K562 (cell line): Measurements from ENCODE around the gene C22orf39. TPM values are rescaled to one million over a fixed set of nuclear protein-coding genes. Genes with fewer than 3 reads are reported as not detected.
A peak's percentile ranks its signal among the peaks of the same experiment; 100 is the strongest.

Source experiments
- ATAC-seq: fragments of 200-7000 bp; cut with Tn5 transposase; 3 replicates; pipeline ENCODE4 v1.9.1; 2020; ENCODE audit warnings: moderate library complexity
- BruUV-seq: library from RNA; stranded (reverse); fragments of 400-500 nt; replicated peaks from 2 replicates; lab custom pipeline; 2021; lab: Mats Ljungman, UMichigan
- CTCF ChIA-PET: fragments of 300-600 bp; formaldehyde crosslinking; extraction: SDS; loops from one replicate; lab custom pipeline; 2021; ENCODE audit warnings: low intra/inter-chr PET ratio; lab: Yijun Ruan, JAX
- POLR2A ChIA-PET: fragments of 300-600, 350-650 bp; sonication (Branson Sonifier 250); formaldehyde crosslinking; extraction: SDS; loops from one replicate; lab custom pipeline; 2021; ENCODE audit warnings: antibody characterized with exemption, inconsistent platforms; lab: Yijun Ruan, JAX
- DNase-seq, 4 experiments: peaks; one replicate each; pipeline versions ENCODE4 v3.0.0 to v3.0.0-alpha.2; 2011 to 2018; ENCODE audit warnings: low spot score in 3 of 4, mixed read lengths in 3 of 4; ENCODE audit errors: extremely low read depth in 1 of 4
- FAIRE-seq: peaks from 2 replicates; lab custom pipeline; 2011; peaks lifted over from hg19 to GRCh38; lab: Jason Lieb, UNC
- H2AFZ ChIP-seq: 2 replicates; pipeline ENCODE4 v1.6.0; 2011; ENCODE audit warnings: low read depth, low read length, control low read depth, inconsistent platforms
- H3K27ac ChIP-seq: fragments of 200-600 bp; 3 replicates; pipeline ENCODE4 v1.8.0; 2011; ENCODE audit warnings: low read depth, mild to moderate bottlenecking, control low read depth, inconsistent platforms, low read length, moderate library complexity, mixed read lengths; ENCODE audit errors: extremely low read depth
- H3K27me3 ChIP-seq, 2 experiments: fragments of 300-600 bp in 1 of 2; 2 replicates in 1 of 2; 3 replicates in 1 of 2; pipeline versions ENCODE4 v1.6.0 to v1.8.0; 2011; ENCODE audit warnings: inconsistent platforms in 2 of 2, low read length in 2 of 2, mild to moderate bottlenecking in 1 of 2, mixed read lengths in 1 of 2, moderate library complexity in 1 of 2; ENCODE audit not compliant: control insufficient read depth in 2 of 2, insufficient read depth in 2 of 2
- H3K36me3 ChIP-seq: fragments of 300-600 bp; 3 replicates; pipeline ENCODE4 v1.8.0; 2011; ENCODE audit warnings: mild to moderate bottlenecking, low read length, inconsistent platforms; ENCODE audit not compliant: control insufficient read depth, insufficient read depth
- H3K4me1 ChIP-seq, 2 experiments: fragments of 200-600 bp in 1 of 2; replicated peaks in 1 of 2; 2 replicates in 1 of 2; 3 replicates in 1 of 2; pipeline versions ENCODE4 v1.5.1 to v1.8.0; 2011; ENCODE audit warnings: inconsistent platforms in 2 of 2, low read length in 2 of 2, mild to moderate bottlenecking in 1 of 2, mixed read lengths in 1 of 2, moderate library complexity in 1 of 2; ENCODE audit not compliant: control insufficient read depth in 2 of 2, insufficient read depth in 2 of 2
- H3K4me2 ChIP-seq: 2 replicates; pipeline ENCODE4 v1.6.1; 2011; ENCODE audit warnings: low read length, control low read depth, inconsistent platforms, mixed read lengths; ENCODE audit not compliant: insufficient read depth
- H3K4me3 ChIP-seq: fragments of 200-600 bp; sonication (generic), shearing (Covaris generic); 2 replicates; pipeline ENCODE4 v1.5.1; 2016; ENCODE audit warnings: control low read depth, inconsistent platforms
- H3K79me2 ChIP-seq: fragments of 200-600 bp; 3 replicates; pipeline ENCODE4 v1.8.0; 2011; ENCODE audit warnings: low read length, inconsistent platforms; ENCODE audit not compliant: control insufficient read depth, insufficient read depth
- H3K9ac ChIP-seq, 2 experiments: 2 replicates each; pipeline versions ENCODE4 v1.6.0 to v1.6.1; 2011; ENCODE audit warnings: low read depth in 2 of 2, low read length in 2 of 2, control low read depth in 1 of 2, inconsistent platforms in 1 of 2, mild to moderate bottlenecking in 1 of 2, mixed read lengths in 1 of 2; ENCODE audit not compliant: insufficient read depth in 1 of 2
- H3K9me1 ChIP-seq: one replicate; pipeline ENCODE4 v1.6.0; 2011; ENCODE audit warnings: inconsistent platforms, mild to moderate bottlenecking, low read length, moderate library complexity; ENCODE audit not compliant: control insufficient read depth, insufficient read depth
- H3K9me3 ChIP-seq: replicated peaks from 2 replicates; pipeline ENCODE4 v1.5.1; 2011; ENCODE audit warnings: low read depth, low read length, inconsistent platforms; ENCODE audit not compliant: control insufficient read depth, insufficient read depth
- H4K20me1 ChIP-seq: replicated peaks from 2 replicates; pipeline ENCODE4 v1.6.1; 2011; ENCODE audit warnings: low read length, inconsistent platforms, mixed read lengths; ENCODE audit not compliant: control insufficient read depth, insufficient read depth
- BHLHE40 ChIP-seq: IDR thresholded peaks from 2 replicates; pipeline ENCODE4 v1.6.1; 2011; ENCODE audit warnings: low read length, improper control_type of control experiment
- CHCHD3 ChIP-seq: fragments of 250-450 bp; sonication (Bioruptor Pico); IDR thresholded peaks from 2 replicates; pipeline ENCODE4 v2.1.2; 2022; ENCODE audit warnings: mild to moderate bottlenecking
- DACH1 ChIP-seq: fragments of 450-650 bp; IDR thresholded peaks from 2 replicates; pipeline ENCODE4 v1.6.1; 2018; ENCODE audit not compliant: partially characterized antibody
- JUN ChIP-seq, 2 experiments: sonication (generic) in 1 of 2; formaldehyde crosslinking in 1 of 2; IDR thresholded peaks; 2 replicates each; pipeline versions ENCODE4 v1.6.1 to v1.8.0; 2012 to 2022; ENCODE audit warnings: borderline replicate concordance in 2 of 2, mild to moderate bottlenecking in 2 of 2, improper control_type of control experiment in 1 of 2, low read depth in 1 of 2, low read length in 1 of 2, missing genetic modification reagents in 1 of 2
- NR2C2 ChIP-seq, 2 experiments: fragments of 200-800 bp in 1 of 2; sonication (Bioruptor generic) in 1 of 2; sonication (generic) in 1 of 2; formaldehyde crosslinking in 1 of 2; IDR thresholded peaks; 2 replicates each; pipeline versions ENCODE4 v1.6.1 to v1.8.0; 2016 to 2022; ENCODE audit warnings: mild to moderate bottlenecking in 1 of 2, missing compliant biosample characterization in 1 of 2, missing genetic modification characterization in 1 of 2, missing genetic modification reagents in 1 of 2
- POLR2G ChIP-seq: fragments of 200-400 bp; formaldehyde crosslinking; IDR thresholded peaks from 2 replicates; pipeline ENCODE4 v1.6.1; 2017; ENCODE audit warnings: low read depth, mild to moderate bottlenecking, antibody characterized with exemption, low read length, moderate library complexity
- RBFOX2 ChIP-seq: fragments of 200-400 bp; formaldehyde crosslinking; IDR thresholded peaks from 2 replicates; pipeline ENCODE4 v1.6.1; 2017; ENCODE audit warnings: low read depth, mild to moderate bottlenecking, low read length, moderate library complexity
- STAG1 ChIP-seq: sonication (generic); formaldehyde crosslinking; IDR thresholded peaks from 2 replicates; pipeline ENCODE4 v1.5.0; 2020; ENCODE audit warnings: missing genetic modification reagents, borderline replicate concordance
- XRCC5 ChIP-seq: fragments of 200-400 bp; formaldehyde crosslinking; IDR thresholded peaks from 2 replicates; pipeline ENCODE4 v1.6.1; 2017; ENCODE audit warnings: low read depth, mild to moderate bottlenecking, low read length
- ZBTB11 ChIP-seq, 3 experiments: fragments of 200-800 bp in 1 of 3; fragments of 250-450 bp in 1 of 3; fragments of 450-650 bp in 1 of 3; sonication (Bioruptor Pico) in 1 of 3; sonication (Bioruptor generic) in 1 of 3; formaldehyde crosslinking in 1 of 3; IDR thresholded peaks; 2 replicates each; pipeline versions ENCODE4 v1.6.1 to v1.8.0; 2016 to 2022; ENCODE audit warnings: mild to moderate bottlenecking in 2 of 3, missing genetic modification characterization in 2 of 3, missing compliant biosample characterization in 1 of 3, moderate library complexity in 1 of 3
- ZNF146 ChIP-seq: IDR thresholded peaks from one replicate; pipeline ENCODE4 v1.6.1; 2018; ENCODE audit warnings: missing compliant biosample characterization; ENCODE audit not compliant: unreplicated experiment
- ZNF165 ChIP-seq: fragments of 250-450 bp; sonication (Bioruptor Pico); IDR thresholded peaks from 2 replicates; pipeline ENCODE4 v1.4.0; 2020; ENCODE audit warnings: borderline replicate concordance
- ZNF354B ChIP-seq: fragments of 250-450 bp; sonication (Bioruptor Pico); IDR thresholded peaks from 2 replicates; pipeline ENCODE4 v1.4.0; 2020
- WGBS: fragments of 100-300 bp; shearing (Covaris generic); methylation state at CpG from one replicate; pipeline ENCODE4 v1.1.6; 2016; ENCODE audit warnings: low coverage, mixed read lengths; ENCODE audit not compliant: insufficient coverage; ENCODE audit errors: missing lambda C conversion rate; 5-methylcytosine and 5-hydroxymethylcytosine counted together
- in situ Hi-C: fragments of 300-500 bp; cut with MboI; formaldehyde crosslinking; loops from 4 replicates; pipeline ENCODE4 v1.15.0; 2018; ENCODE audit warnings: inconsistent platforms, mixed read lengths
- intact Hi-C: fragments of 100-400 bp; cut with micrococcal nuclease; formaldehyde crosslinking; loops from 2 replicates; pipeline ENCODE4 v1.14.2; 2022
- polyA plus RNA-seq, 8 experiments: library from polyadenylated mRNA; depleted of rRNA in 4 of 8; stranded (reverse) in 5 of 8; unstranded in 3 of 8; fragments of >200 nt; fragmentation: Nextera tagmentation in 2 of 8; fragmentation: Illumina TruSeq in 1 of 8; extraction: Ambion mirVana in 2 of 8; extraction: Trizol in 1 of 8; gene quantifications; 2 replicates each; pipeline versions ENCODE4 v1.2.1 to v1.2.3, GENCODE V29; 2011 to 2014; ENCODE audit warnings: inconsistent platforms in 1 of 8, missing spikeins in 1 of 8
- total RNA-seq, 7 experiments: library from RNA; depleted of rRNA in 6 of 7; stranded (reverse); fragments of >200 nt in 6 of 7; fragmentation: Illumina TruSeq in 2 of 7; extraction: Trizol in 2 of 7; gene quantifications; 2 replicates each; pipeline versions ENCODE4 v1.2.1 to v1.2.3, GENCODE V29; 2011 to 2021; ENCODE audit warnings: low replicate concordance in 1 of 7

Gene C22orf39
- total and polyA plus RNA-seq, 9 of the 15 experiments (the other 6 are each of a cell fraction or from before 2014, with no cell fraction given), result 20.4 to 139 (median 66.8) TPM

GRCh38 chr22:19407649-19408606 lies 39.6 kb downstream of the C22orf39 start:
- Histone ChIP-seq H3K9ac (peak overlapping the region in 1 of 2 experiments; percentile 13; a peak in 1 of 4 replicates), H3K4me2 (no peak overlapping the region; the same call in 1 of the 2 replicates), H3K27me3 (no peaks in the 10 kb centered on the region), H3K27ac (no peak overlapping the region; the same call in 2 of the 3 replicates), H3K79me2 (peaks cover 46% of the 10 kb centered on the region), H2AFZ (no peak overlapping the region), H4K20me1 (peaks cover 34% of the 10 kb centered on the region), H3K9me3 (no peaks in the 10 kb centered on the region), H3K36me3 (peaks cover 95% of the 10 kb centered on the region), H3K4me1 (peaks cover 18 to 24% of the 10 kb centered on the region in 2 experiments; a peak in 4 of 5 replicates), H3K9me1 (peaks cover 24% of the 10 kb centered on the region), H3K4me3 (no peak overlapping the region)
- DNase-seq, result peak; percentile 90 to 96 (median 94)
- POLR2A ChIA-PET, result interaction anchor here (0.6 to 14.3 kb wide), 8 partner anchors 10 to 367 kb away, joined by 3 to 245 read pairs (median 4); no protein-coding TSS in a partner anchor
- intact Hi-C loops, result loop anchor here (1.0 kb wide), 3 partner anchors 11 to 39 kb away; partner anchors contain the start of gene C22orf39
- FAIRE-seq, result peak; percentile 57
- no TSS peak for BruUV-seq
- WGBS, result 47% methylated on average over 16 of the region's 16 CpGs
- in situ Hi-C loops, result no loop called here
- ATAC-seq, result peak; percentile 76
- CTCF ChIA-PET, result interaction anchor here (1.1 kb wide), 1 partner anchor 303 kb away, joined by 3 read pairs; no protein-coding TSS in a partner anchor
- TF ChIP-seq ZNF165 (CRISPR knock-in tag) (no peak), ZNF354B (CRISPR knock-in tag) (0 out of 2 replicates have a peak, but pooled peaks have one; percentile 37), STAG1 (CRISPR knock-in tag) (no peak), JUN (IDR thresholded peaks at IDR 0.05; ENCODE audit: borderline replicate concordance, low read depth, low read length) (peak; percentile 70; the same call in 1 of the 2 replicates), JUN (CRISPR knock-in tag; IDR thresholded peaks at IDR 0.05; ENCODE audit: borderline replicate concordance) (no peak), ZBTB11 (CRISPR knock-in tag; IDR thresholded peaks at IDR 0.05) (peak in 1 of 3 experiments; percentile 82; a peak in 2 of 6 replicates), RBFOX2 (no peak), CHCHD3 (CRISPR knock-in tag) (no peak), POLR2G (no peak), ZNF146 (CRISPR knock-in tag) (no peak), XRCC5 (0 out of 2 replicates have a peak, but pooled peaks have one; percentile 35), BHLHE40 (peak; percentile 98), NR2C2 (CRISPR knock-in tag; IDR thresholded peaks at IDR 0.05) (0 out of 2 replicates have a peak, but pooled peaks have one; percentile 20), NR2C2 (tag; IDR thresholded peaks at IDR 0.05) (no peak), DACH1 (no peak)
